GM19395 (cell line): ENCODE results near the gene LTA.

Source experiments
- ATAC-seq: cut with Tn5 transposase; IDR thresholded peaks from one replicate; pipeline ENCODE4 v1.9.1; 2021; ENCODE audit warnings: mild to moderate bottlenecking, moderate library complexity; ENCODE audit not compliant: unreplicated experiment

The LTA gene

GRCh38 chr6:31568537-31568961 is 3.5 kb upstream of the LTA start:
- ATAC-seq = peak; percentile 61

- no peak for ATAC-seq
Measured at GRCh38 chr6:31569861-31570536, 2.1 kb upstream of the LTA start.

GRCh38 chr6:31573239-31574105 is 1.4 kb downstream of the LTA start:
- ATAC-seq = no peak

- ATAC-seq = no peak
Measured at GRCh38 chr6:31574106-31575061, 2.3 kb downstream of the LTA start.

- no peak for ATAC-seq
Measured at GRCh38 chr6:31575335-31575901, 3.3 kb downstream of the LTA start, which contains the start of gene TNF. Gene TNF (plus strand): TSS chr6:31575565. CDS start chr6:31575742, 177 bp downstream.

- ATAC-seq = no peak
Measured at GRCh38 chr6:31575952-31576685, 4.0 kb downstream of the LTA start.

- ATAC-seq = no peak
Measured at GRCh38 chr6:31576897-31577578, 4.9 kb downstream of the LTA start.

GRCh38 chr6:31577579-31577966 is 5.5 kb downstream of the LTA start:
- ATAC-seq = no peak

- no peak for ATAC-seq
Measured at GRCh38 chr6:31578184-31579118, 6.4 kb downstream of the LTA start.

GRCh38 chr6:31579119-31579505 is 7.0 kb downstream of the LTA start:
- ATAC-seq = no peak

- no peak for ATAC-seq
Measured at GRCh38 chr6:31579546-31580437, 7.7 kb downstream of the LTA start.

GRCh38 chr6:31580438-31580740 is 8.3 kb downstream of the LTA start:
- no peak for ATAC-seq

GRCh38 chr6:31580807-31581433 is 8.8 kb downstream of the LTA start:
- ATAC-seq = peak; percentile 60

- no peak for ATAC-seq
Measured at GRCh38 chr6:31581434-31582229, 9.5 kb downstream of the LTA start.

GRCh38 chr6:31582230-31582643 is 10.1 kb downstream of the LTA start, which contains the start of gene LTB:
Gene LTB (minus strand): TSS chr6:31582424. CDS start chr6:31582417, 7 bp downstream.
- ATAC-seq = no peak

- ATAC-seq = no peak
Measured at GRCh38 chr6:31585491-31585890, 13.4 kb downstream of the LTA start.
